Regular cardiac myocyte (primary cell): ENCODE results near the gene ZBTB18. TPM values are rescaled to one million over a fixed set of nuclear protein-coding genes. Genes with fewer than 3 reads are reported as not detected.

Experiments
- total RNA-seq: library from RNA; depleted of rRNA; stranded (reverse); fragments of >200 nt; gene quantifications from 2 replicates; pipeline ENCODE4 v1.2.3, GENCODE V29; 2014

The ZBTB18 gene
- total RNA-seq: 17.4 and 21.4 TPM in 2 replicates

DNA sequence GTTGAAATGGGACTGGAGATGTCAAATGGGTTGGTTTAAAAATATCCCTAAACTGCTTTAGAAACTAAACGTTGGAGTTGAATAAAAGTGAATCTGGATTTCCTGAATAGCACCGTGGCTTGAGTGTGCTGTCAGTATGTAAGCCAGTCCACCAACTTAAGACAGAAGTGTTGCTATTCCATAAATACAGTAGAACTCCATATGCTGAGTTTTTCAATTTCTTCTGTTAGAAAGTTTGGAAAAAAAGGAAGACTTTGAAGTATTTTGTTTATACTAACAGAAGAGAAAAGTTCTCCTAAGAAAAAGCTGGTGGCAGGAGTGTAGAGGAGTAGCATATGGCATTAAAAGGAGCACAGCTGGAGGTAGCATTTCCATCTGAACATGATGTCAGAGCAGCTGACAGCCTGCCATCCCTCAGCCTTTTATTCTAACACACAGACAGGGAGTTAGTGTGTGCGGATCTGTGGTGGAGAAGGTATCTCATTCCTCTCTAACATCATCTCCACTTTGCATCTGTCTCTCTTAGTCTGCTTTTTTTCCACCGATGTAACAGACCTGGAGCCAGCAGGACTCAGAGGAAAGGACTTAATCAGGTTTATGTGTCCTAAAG, at the start of gene ZBTB18:
ZBTB18 (plus strand) TSS at position 449 of the 610 bp plus-strand sequence; CDS start at position 598, 149 bp downstream.

Other genes with a start within 250 kb of the ZBTB18 start
- gene AKT3, start 201.0 kb upstream of the ZBTB18 start, total RNA-seq: 32.2 and 56.4 TPM in 2 replicates